GM10248 (cell line): ENCODE data around the gene MREG.
"Not testable (repeated sequence)": the region's sequence is repeated elsewhere in the genome, so short reads cannot be mapped to it uniquely, and the experiment has no call there.

Experiments used
- CTCF ChIA-PET: fragments of 300-600 bp; sonication (Branson Sonifier 250); formaldehyde crosslinking; extraction: SDS; loops from one replicate; lab custom pipeline; 2021; ENCODE audit warnings: antibody characterized with exemption; lab: Yijun Ruan, JAX
- POLR2A ChIA-PET: fragments of 350-650 bp; sonication (Branson Sonifier 250); formaldehyde crosslinking; extraction: SDS; loops from one replicate; lab custom pipeline; 2020; ENCODE audit warnings: antibody characterized with exemption; lab: Yijun Ruan, JAX
- DNase-seq: peaks from one replicate; pipeline ENCODE4 v3.0.0; 2012; ENCODE audit errors: extremely low spot score
- TF ChIP-seq, protein P1 (sequence below): IDR thresholded peaks from 2 replicates; pipeline ENCODE4 v1.5.1; 2012; ENCODE audit warnings: mild to moderate bottlenecking, low read depth; ENCODE audit errors: extremely low read depth, missing control alignments, control extremely low read depth

Gene MREG

DNA sequence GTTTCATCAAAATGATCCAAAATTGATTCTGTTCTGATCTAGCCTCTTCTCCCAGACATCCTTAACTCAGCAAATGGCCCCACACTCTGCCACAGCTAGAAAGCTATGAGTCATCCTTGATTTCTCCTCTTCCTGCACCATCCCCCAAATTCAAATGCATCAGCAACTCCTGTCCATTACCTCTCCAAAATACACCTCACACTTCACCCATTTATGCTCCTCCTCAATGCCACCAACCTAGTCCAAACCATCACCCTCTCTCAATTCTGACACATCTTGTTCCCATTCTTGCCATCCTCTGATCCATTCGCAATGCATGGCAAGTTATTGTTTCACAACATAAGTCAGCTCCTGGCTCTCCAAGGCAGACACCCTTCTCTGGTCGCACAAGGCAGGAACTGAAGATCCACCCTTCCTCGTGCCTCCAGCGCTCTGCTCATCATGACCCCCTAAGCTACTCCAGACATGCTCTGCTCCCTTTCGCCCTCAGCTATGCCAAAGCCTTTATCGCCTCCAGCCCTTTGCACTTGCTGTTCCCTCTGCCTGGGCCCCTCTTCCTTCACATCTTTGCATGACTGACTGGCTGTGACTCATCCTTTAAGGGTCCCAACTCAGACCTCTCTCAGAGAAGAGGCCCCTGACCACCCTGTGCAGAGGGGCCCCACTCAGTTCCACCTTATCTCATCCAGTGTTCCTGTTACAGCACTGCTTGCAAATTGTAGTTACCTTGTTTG, 83.6 kb downstream of the MREG start:
- TF ChIP-seq, protein P1, sequence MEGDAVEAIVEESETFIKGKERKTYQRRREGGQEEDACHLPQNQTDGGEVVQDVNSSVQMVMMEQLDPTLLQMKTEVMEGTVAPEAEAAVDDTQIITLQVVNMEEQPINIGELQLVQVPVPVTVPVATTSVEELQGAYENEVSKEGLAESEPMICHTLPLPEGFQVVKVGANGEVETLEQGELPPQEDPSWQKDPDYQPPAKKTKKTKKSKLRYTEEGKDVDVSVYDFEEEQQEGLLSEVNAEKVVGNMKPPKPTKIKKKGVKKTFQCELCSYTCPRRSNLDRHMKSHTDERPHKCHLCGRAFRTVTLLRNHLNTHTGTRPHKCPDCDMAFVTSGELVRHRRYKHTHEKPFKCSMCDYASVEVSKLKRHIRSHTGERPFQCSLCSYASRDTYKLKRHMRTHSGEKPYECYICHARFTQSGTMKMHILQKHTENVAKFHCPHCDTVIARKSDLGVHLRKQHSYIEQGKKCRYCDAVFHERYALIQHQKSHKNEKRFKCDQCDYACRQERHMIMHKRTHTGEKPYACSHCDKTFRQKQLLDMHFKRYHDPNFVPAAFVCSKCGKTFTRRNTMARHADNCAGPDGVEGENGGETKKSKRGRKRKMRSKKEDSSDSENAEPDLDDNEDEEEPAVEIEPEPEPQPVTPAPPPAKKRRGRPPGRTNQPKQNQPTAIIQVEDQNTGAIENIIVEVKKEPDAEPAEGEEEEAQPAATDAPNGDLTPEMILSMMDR, result no peak
- POLR2A ChIA-PET, result no interaction called here
- CTCF ChIA-PET, result interaction anchor here (1.4 to 6.0 kb wide), 3 partner anchors 11 to 479 kb away, joined by 4 to 52 read pairs (median 9); no protein-coding TSS in a partner anchor
- DNase-seq, result no peak

DNA sequence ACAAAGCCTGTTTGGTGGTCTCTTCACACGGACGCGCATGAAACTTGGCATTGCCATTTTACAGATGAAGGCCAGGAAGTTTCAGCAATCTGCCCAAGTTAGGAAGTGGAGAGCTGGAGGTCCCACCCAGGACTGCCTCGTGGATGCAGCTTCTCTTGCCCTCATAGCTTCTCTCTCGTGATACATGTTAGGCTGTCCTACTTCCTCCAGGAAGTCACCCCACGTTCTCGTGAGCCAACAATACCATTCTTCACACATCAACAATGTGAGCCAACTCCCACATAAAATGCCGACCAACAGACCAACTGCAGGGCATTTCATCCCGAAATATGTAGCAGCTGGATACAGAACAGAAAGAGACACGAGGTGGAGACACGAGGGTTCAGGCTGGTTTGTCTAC, 85.3 kb downstream of the MREG start:
- CTCF ChIA-PET, result interaction anchor here (0.6 to 6.0 kb wide), 3 partner anchors 9 to 563 kb away, joined by 3 to 52 read pairs (median 4); no protein-coding TSS in a partner anchor
- no peak for DNase-seq
- POLR2A ChIA-PET, result no interaction called here
- TF ChIP-seq, protein P1, result no peak

DNA sequence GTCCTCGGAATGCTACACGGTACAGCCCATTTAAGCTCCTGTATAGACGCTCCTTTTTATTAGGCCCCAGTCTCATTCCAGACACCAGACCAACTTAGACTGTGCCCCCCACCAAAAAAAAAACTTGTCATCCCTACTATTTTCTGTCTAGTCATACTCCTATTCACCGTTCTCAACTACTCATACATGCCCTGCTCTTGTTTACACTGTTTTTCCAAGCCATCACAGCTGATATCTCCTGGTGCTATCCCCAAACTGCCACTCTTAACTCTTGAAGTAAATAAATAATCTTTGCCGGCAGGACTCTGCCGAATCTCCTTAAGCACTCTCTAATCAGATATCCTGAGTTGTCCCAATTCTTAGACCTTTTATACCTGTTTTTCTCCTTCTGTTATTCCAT, 86.4 kb downstream of the MREG start:
- POLR2A ChIA-PET, result not testable (repeated sequence)

DNA sequence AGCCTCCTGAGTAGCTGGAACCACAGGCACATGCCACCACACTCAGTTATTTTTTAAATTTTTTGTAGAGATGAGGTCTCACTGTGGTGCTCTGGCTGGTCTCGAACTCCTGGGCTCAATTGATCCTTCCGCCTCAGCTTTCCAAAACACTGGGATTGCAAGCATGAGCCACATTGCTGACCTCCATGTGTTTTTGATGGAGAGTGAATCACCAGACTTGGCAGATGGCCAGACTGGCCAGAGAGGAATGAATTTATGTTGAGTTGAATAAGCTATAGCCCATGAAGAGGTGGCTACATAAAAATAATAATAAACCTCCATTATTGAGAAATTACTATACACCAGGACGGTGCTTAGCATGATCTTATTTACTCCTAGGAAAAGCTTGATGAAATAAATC, 91.5 kb downstream of the MREG start:
- POLR2A ChIA-PET, result no interaction called here

More for the DNA sequence above, 86.4 kb downstream of the MREG start:
- DNase-seq, CTCF ChIA-PET: not testable (repeated sequence)

DNA sequence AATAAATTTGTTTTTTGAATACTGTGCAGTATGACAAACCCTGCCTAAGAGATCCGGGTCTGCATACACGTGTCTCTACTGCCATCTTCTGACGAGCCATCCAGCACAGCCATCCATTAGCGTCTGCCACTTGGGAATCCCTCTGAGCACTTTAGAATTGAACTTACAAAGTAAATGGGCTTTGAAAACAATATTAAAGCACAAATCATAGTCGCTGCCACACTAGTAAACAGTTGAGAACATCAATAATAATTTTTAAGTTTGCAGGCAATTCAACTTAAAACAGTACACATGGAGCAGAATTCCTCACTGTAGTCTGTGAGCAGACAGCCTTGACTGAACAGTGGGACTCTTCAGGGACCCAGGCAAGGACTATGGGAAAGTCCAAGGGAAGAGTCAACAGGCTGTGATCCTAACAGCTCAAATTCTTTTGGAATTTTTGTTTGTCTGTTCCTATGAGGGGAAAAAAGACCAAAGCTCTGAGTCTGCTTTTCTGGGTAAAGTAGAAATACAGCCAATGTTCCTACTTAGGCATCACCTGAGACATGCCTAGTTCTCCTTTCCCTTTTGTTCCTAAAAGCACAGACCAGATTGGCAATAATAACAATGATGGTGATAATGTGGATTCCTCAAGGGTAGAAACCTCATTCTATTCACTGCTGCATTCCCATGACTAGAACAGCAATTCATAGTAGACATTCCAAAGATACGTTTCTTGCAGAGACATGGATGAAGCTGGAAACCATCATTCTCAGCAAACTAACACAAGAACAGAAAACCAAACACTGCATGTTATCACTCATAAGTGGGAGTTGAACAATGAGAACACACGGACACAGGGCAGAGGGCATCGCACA, 92.9 kb downstream of the MREG start:
- ChIA-PET POLR2A (no interaction called here), CTCF (interaction anchor here (0.8 to 4.4 kb wide), 11 partner anchors 9 to 650 kb away, joined by 3 to 52 read pairs (median 4); no protein-coding TSS in a partner anchor)
- DNase-seq, result peak; percentile 60
- TF ChIP-seq, protein P1, result peak; percentile 75

More for the DNA sequence above, 91.5 kb downstream of the MREG start:
- CTCF ChIA-PET, result interaction anchor here (0.9 to 1.0 kb wide), 2 partner anchors 10 to 31 kb away, joined by 3 read pairs; no protein-coding TSS in a partner anchor
- DNase-seq, result no peak
- TF ChIP-seq, protein P1, result no peak

DNA sequence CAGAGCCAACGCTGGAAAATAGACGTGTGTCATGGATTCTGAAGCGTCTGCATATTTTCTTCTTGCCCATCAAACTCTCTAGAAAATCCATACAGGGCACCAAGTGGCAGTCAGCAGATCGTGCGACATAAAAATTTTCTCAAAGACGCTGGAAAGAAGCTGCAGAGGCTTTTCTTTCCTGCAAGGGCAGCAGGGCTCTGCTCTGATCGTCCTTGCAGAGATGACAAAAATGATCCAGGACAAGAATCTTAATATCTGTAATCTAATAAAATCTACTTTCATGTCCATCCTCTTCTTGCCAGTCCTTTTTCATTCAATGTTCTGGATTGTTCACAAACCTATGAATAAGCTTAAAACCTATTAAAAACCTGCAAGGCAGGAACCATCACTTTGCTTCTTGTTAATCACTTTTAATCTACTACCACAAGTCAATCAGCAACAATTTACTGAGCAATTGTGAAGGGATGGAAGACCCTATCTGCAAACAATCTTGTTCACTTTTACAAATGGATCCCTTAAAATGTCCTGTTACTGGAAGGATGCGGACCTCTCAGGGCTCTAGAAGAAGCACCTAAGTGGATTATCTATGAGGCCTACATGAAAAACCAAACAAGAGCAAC, 93.6 kb downstream of the MREG start:
- no peak for DNase-seq
- TF ChIP-seq, protein P1, result no peak
- ChIA-PET CTCF (interaction anchor here (0.6 to 4.4 kb wide), 8 partner anchors 11 to 483 kb away, joined by 3 to 52 read pairs (median 3); no protein-coding TSS in a partner anchor), POLR2A (no interaction called here)
